ENCODE results near the gene HCLS1. TPM values are rescaled to one million over a fixed set of nuclear protein-coding genes. Genes with fewer than 3 reads are reported as not detected.

Gene HCLS1
- total and polyA plus RNA-seq, 7 donors, result 13.2 to 91.9 (median 34.6) TPM

DNA sequence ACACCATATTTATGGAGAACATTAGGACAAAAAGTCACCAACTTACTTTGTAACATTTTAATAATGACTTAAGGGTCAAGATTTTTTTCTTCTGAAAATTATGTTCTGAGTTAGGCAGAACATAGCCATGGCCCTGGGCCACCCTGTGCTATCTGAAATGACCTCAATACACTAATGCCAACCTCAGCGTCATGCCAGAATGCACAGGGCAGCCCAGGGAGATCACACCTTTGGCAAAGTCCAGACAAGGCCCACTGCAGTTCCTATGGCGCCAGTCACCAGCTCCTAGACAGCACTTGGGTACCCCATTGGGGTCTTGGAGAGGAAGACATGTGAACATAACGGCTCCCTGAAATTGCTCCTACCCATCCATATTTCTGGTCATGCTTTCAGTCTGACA lies 33.1 kb downstream of the HCLS1 start:
- Histone ChIP-seq H3K36me3 (no peaks in the 10 kb centered on the region), H3K27ac (no peak overlapping the region), H3K4me1 (no peaks in the 10 kb centered on the region), H3K27me3 (no peaks in the 10 kb centered on the region), H3K9me3 (no peaks in the 10 kb centered on the region), H3K4me3 (no peak overlapping the region)
- TF ChIP-seq POLR2A (IDR thresholded peaks at IDR 0.05) (no peak), EP300 (IDR thresholded peaks at IDR 0.05) (no peak), POLR2AphosphoS5 (IDR thresholded peaks at IDR 0.05) (no peak)
- TF ChIP-seq, protein P1, sequence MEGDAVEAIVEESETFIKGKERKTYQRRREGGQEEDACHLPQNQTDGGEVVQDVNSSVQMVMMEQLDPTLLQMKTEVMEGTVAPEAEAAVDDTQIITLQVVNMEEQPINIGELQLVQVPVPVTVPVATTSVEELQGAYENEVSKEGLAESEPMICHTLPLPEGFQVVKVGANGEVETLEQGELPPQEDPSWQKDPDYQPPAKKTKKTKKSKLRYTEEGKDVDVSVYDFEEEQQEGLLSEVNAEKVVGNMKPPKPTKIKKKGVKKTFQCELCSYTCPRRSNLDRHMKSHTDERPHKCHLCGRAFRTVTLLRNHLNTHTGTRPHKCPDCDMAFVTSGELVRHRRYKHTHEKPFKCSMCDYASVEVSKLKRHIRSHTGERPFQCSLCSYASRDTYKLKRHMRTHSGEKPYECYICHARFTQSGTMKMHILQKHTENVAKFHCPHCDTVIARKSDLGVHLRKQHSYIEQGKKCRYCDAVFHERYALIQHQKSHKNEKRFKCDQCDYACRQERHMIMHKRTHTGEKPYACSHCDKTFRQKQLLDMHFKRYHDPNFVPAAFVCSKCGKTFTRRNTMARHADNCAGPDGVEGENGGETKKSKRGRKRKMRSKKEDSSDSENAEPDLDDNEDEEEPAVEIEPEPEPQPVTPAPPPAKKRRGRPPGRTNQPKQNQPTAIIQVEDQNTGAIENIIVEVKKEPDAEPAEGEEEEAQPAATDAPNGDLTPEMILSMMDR (IDR thresholded peaks at IDR 0.05), result no peak
- DNase-seq, result no peak
- WGBS, 2 donors, result 64 to 84% methylated on average over 3 of the region's 3 CpGs
- intact Hi-C loops (cut with DNase I), result no loop called here

GRCh38 chr3:121627211-121627610 lies 33.5 kb downstream of the HCLS1 start:
- Histone ChIP-seq H3K4me1 (no peaks in the 10 kb centered on the region), H3K4me3 (no peak overlapping the region), H3K27me3 (no peaks in the 10 kb centered on the region), H3K36me3 (no peaks in the 10 kb centered on the region), H3K9me3 (no peaks in the 10 kb centered on the region), H3K27ac (no peak overlapping the region)
- TF ChIP-seq POLR2AphosphoS5 (IDR thresholded peaks at IDR 0.05) (no peak), EP300 (IDR thresholded peaks at IDR 0.05) (no peak), POLR2A (IDR thresholded peaks at IDR 0.05) (no peak)
- TF ChIP-seq, protein P1 (IDR thresholded peaks at IDR 0.05), result no peak
- no peak for DNase-seq
- 92 to 94% methylated on average over 4 of the region's 4 CpGs for WGBS, 2 donors
- intact Hi-C loops (cut with DNase I), result no loop called here

GRCh38 chr3:121626495-121626894 lies 34.2 kb downstream of the HCLS1 start:
- intact Hi-C loops (cut with DNase I), result no loop called here
- no peak for DNase-seq
- Histone ChIP-seq H3K9me3 (no peaks in the 10 kb centered on the region), H3K36me3 (no peaks in the 10 kb centered on the region), H3K27ac (no peak overlapping the region), H3K4me1 (no peaks in the 10 kb centered on the region), H3K27me3 (no peaks in the 10 kb centered on the region), H3K4me3 (no peak overlapping the region)
- no peak for TF ChIP-seq POLR2AphosphoS5 (IDR thresholded peaks at IDR 0.05)
- no peak for TF ChIP-seq POLR2A (IDR thresholded peaks at IDR 0.05)
- TF ChIP-seq, protein P1 (IDR thresholded peaks at IDR 0.05), result no peak
- no peak for TF ChIP-seq EP300 (IDR thresholded peaks at IDR 0.05)
- 95 to 97% methylated on average over 4 of the region's 4 CpGs for WGBS, 2 donors

- WGBS, 2 donors, result 76 to 83% methylated on average over 14 of the region's 14 CpGs
- intact Hi-C loops (cut with DNase I), result no loop called here
- no peak for DNase-seq
- TF ChIP-seq EP300 (IDR thresholded peaks at IDR 0.05), result no peak
- TF ChIP-seq, protein P1 (IDR thresholded peaks at IDR 0.05), result no peak
- TF ChIP-seq POLR2A (IDR thresholded peaks at IDR 0.05), result no peak
- no peak for TF ChIP-seq POLR2AphosphoS5 (IDR thresholded peaks at IDR 0.05)
- Histone ChIP-seq H3K36me3 (no peaks in the 10 kb centered on the region), H3K9me3 (no peaks in the 10 kb centered on the region), H3K4me3 (no peak overlapping the region), H3K27ac (no peak overlapping the region), H3K4me1 (no peaks in the 10 kb centered on the region), H3K27me3 (no peaks in the 10 kb centered on the region)
Observed at GRCh38 chr3:121624147-121624899, 36.4 kb downstream of the HCLS1 start.

GRCh38 chr3:121621491-121621890 lies 39.2 kb downstream of the HCLS1 start:
- no peaks in the 10 kb centered on the region for H3K9me3 ChIP-seq
- TF ChIP-seq EP300 (IDR thresholded peaks at IDR 0.05) (no peak), POLR2A (IDR thresholded peaks at IDR 0.05) (no peak), POLR2AphosphoS5 (IDR thresholded peaks at IDR 0.05) (no peak)
- TF ChIP-seq, protein P1 (IDR thresholded peaks at IDR 0.05), result no peak
- intact Hi-C loops (cut with DNase I), result no loop called here
- no peaks in the 10 kb centered on the region for H3K27me3 ChIP-seq
- H3K27ac ChIP-seq, result no peak overlapping the region
- H3K36me3 ChIP-seq, result no peaks in the 10 kb centered on the region
- 94 to 95% methylated on average over 6 of the region's 6 CpGs for WGBS, 2 donors
- no peak for DNase-seq
- no peaks in the 10 kb centered on the region for H3K4me1 ChIP-seq
- no peak overlapping the region for H3K4me3 ChIP-seq
